ENCODE results near the gene RPS18. TPM values are rescaled to one million over a fixed set of nuclear protein-coding genes. Genes with fewer than 3 reads are reported as not detected.
A peak's percentile ranks its signal among the peaks of the same experiment; 100 is the strongest.
"Not testable (repeated sequence)": the region's sequence is repeated elsewhere in the genome, so short reads cannot be mapped to it uniquely, and the experiment has no call there.

The RPS18 gene
- total RNA-seq, 1 donor from 2014 or later = 2,626 TPM

DNA sequence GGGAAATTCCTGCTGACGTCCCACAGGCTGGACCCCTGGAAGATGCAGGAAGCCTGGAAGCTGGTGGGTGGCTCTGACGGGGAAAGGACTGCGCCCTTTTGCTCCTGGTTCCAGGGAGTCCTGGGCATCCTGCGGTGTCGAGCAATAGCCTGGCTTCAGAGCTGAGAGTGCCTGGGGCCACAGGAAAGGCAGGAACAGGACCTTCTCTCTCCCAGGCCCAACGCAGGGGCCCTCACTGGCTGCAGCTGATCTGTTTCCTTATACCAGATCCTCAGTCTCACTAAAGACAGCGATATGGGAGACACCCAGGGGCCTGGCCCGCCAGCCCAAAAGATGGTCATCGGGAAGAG lies 6.5 kb downstream of the RPS18 start:
- no peak for DNase-seq (ENCODE audit: low spot score in 2 of 2, unreplicated experiment in 2 of 2)
- TF ChIP-seq, protein P1, sequence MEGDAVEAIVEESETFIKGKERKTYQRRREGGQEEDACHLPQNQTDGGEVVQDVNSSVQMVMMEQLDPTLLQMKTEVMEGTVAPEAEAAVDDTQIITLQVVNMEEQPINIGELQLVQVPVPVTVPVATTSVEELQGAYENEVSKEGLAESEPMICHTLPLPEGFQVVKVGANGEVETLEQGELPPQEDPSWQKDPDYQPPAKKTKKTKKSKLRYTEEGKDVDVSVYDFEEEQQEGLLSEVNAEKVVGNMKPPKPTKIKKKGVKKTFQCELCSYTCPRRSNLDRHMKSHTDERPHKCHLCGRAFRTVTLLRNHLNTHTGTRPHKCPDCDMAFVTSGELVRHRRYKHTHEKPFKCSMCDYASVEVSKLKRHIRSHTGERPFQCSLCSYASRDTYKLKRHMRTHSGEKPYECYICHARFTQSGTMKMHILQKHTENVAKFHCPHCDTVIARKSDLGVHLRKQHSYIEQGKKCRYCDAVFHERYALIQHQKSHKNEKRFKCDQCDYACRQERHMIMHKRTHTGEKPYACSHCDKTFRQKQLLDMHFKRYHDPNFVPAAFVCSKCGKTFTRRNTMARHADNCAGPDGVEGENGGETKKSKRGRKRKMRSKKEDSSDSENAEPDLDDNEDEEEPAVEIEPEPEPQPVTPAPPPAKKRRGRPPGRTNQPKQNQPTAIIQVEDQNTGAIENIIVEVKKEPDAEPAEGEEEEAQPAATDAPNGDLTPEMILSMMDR (IDR thresholded peaks at IDR 0.05; ENCODE audit: unreplicated experiment) = no peak
- Mint-ChIP-seq H3K36me3 (peaks cover 15% of the 10 kb centered on the region), H3K9me3 (no peaks in the 10 kb centered on the region), H3K4me3 (peak overlapping the region; percentile 31), H3K27ac (no peak overlapping the region), H3K27me3 (ENCODE audit: low read depth) (no peaks in the 10 kb centered on the region), H3K4me1 (peaks cover 36% of the 10 kb centered on the region)

DNA sequence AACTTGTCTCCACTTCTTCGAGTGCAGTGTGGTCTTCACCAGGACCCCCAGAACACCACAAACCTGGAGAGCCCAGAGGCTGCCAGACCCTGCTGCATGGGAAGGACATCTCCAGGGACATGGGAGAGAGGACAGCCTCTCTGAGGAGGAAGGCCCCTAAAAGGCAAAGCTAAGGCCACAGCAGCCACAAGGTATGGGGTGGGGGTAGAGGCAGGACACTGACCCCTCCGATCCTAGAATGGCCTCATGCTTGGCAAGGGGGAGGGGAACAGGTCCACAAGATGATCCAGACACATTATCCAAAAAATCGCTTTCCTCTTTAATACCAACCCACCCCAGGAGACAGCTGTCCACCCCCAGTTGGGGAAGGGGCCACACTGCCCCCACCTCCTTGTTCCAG lies 6.9 kb downstream of the RPS18 start:
- Mint-ChIP-seq H3K4me3 (no peak overlapping the region), H3K27ac (no peak overlapping the region), H3K9me3 (no peaks in the 10 kb centered on the region), H3K27me3 (ENCODE audit: low read depth) (no peaks in the 10 kb centered on the region), H3K36me3 (peaks cover 15% of the 10 kb centered on the region), H3K4me1 (peaks cover 31% of the 10 kb centered on the region)
- no peak for DNase-seq (ENCODE audit: low spot score in 2 of 2, unreplicated experiment in 2 of 2)
- TF ChIP-seq, protein P1 (IDR thresholded peaks at IDR 0.05; ENCODE audit: unreplicated experiment) = no peak

GRCh38 chr6:33279257-33279695 lies 7.4 kb downstream of the RPS18 start:
- TF ChIP-seq, protein P1 (IDR thresholded peaks at IDR 0.05; ENCODE audit: unreplicated experiment) = no peak
- Mint-ChIP-seq H3K27me3 (ENCODE audit: low read depth) (no peaks in the 10 kb centered on the region), H3K9me3 (no peaks in the 10 kb centered on the region), H3K4me3 (no peak overlapping the region), H3K4me1 (peaks cover 29% of the 10 kb centered on the region), H3K27ac (no peak overlapping the region), H3K36me3 (peaks cover 13% of the 10 kb centered on the region)
- DNase-seq (ENCODE audit: low spot score in 2 of 2, unreplicated experiment in 2 of 2) = no peak

GRCh38 chr6:33279971-33280511 lies 8.2 kb downstream of the RPS18 start:
- TF ChIP-seq, protein P1 (IDR thresholded peaks at IDR 0.05; ENCODE audit: unreplicated experiment) = peak; percentile 36
- DNase-seq (ENCODE audit: low spot score in 2 of 2, unreplicated experiment in 2 of 2) = no peak
- no peaks in the 10 kb centered on the region for H3K9me3 Mint-ChIP-seq
- H3K36me3 Mint-ChIP-seq = peaks cover 10% of the 10 kb centered on the region
- H3K4me1 Mint-ChIP-seq = peaks cover 21% of the 10 kb centered on the region
- H3K27me3 Mint-ChIP-seq (ENCODE audit: low read depth) = no peaks in the 10 kb centered on the region
- no peak overlapping the region for H3K4me3 Mint-ChIP-seq
- H3K27ac Mint-ChIP-seq = no peak overlapping the region

- no peak overlapping the region for H3K27ac Mint-ChIP-seq
- H3K4me3 Mint-ChIP-seq = no peak overlapping the region
- H3K4me1 Mint-ChIP-seq = peaks cover 19% of the 10 kb centered on the region
- no peaks in the 10 kb centered on the region for H3K27me3 Mint-ChIP-seq (ENCODE audit: low read depth)
- no peak for DNase-seq (ENCODE audit: low spot score in 2 of 2, unreplicated experiment in 2 of 2)
- H3K9me3 Mint-ChIP-seq = no peaks in the 10 kb centered on the region
- TF ChIP-seq, protein P1 (IDR thresholded peaks at IDR 0.05; ENCODE audit: unreplicated experiment) = no peak
- H3K36me3 Mint-ChIP-seq = peaks cover 10% of the 10 kb centered on the region
Observed at GRCh38 chr6:33280539-33280938, 8.7 kb downstream of the RPS18 start.

GRCh38 chr6:33285214-33285613 lies 13.3 kb downstream of the RPS18 start:
- H3K27me3 Mint-ChIP-seq (ENCODE audit: low read depth); H3K4me3 Mint-ChIP-seq; H3K9me3 Mint-ChIP-seq; H3K27ac Mint-ChIP-seq; DNase-seq (ENCODE audit: low spot score in 2 of 2, unreplicated experiment in 2 of 2): not testable (repeated sequence)
- Mint-ChIP-seq H3K4me1 (peaks cover 19% of the 10 kb centered on the region), H3K36me3 (peaks cover 16% of the 10 kb centered on the region)
